Hepatocyte (in vitro differentiated cells): ENCODE data around the gene TRANK1.

Experiments used
- EZH2 ChIP-seq: fragments of 200-600 bp; sonication (generic); IDR thresholded peaks from 2 replicates; pipeline ENCODE4 v1.6.1; 2016; ENCODE audit warnings: antibody characterized with exemption, mild to moderate bottlenecking, borderline replicate concordance
- EZH2phosphoT487 ChIP-seq: fragments of 200-600 bp; sonication (generic); IDR thresholded peaks from one replicate; pipeline ENCODE4 v1.6.1; 2018; ENCODE audit warnings: antibody characterized with exemption, mild to moderate bottlenecking, low read depth, moderate library complexity; ENCODE audit not compliant: unreplicated experiment, severe bottlenecking
- TF ChIP-seq, protein P1 (sequence below): fragments of 200-600 bp; sonication (generic); IDR thresholded peaks from 2 replicates; pipeline ENCODE4 v1.5.1; 2016; ENCODE audit warnings: antibody characterized with exemption, mild to moderate bottlenecking; ENCODE audit not compliant: poor library complexity

DNA sequence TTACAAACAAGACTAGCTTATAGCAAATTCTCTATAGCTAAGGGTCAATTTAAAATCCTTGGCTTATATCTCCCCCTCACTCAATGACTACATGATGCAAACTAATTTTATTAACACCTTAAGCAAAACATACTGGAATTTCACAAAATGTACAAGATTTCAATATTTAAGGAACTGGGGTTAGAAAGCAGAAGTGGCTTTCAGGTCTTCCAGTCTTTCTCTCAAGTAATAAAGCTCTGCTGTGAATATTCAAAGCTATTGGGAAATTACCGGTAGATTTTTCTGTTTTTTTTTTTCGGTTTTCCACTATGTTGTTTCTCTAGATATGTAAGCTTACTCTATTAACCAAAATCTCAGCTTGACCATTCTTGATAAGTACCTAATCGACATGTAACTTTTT is 44.2 kb upstream of the TRANK1 start:
- TF ChIP-seq, protein P1, sequence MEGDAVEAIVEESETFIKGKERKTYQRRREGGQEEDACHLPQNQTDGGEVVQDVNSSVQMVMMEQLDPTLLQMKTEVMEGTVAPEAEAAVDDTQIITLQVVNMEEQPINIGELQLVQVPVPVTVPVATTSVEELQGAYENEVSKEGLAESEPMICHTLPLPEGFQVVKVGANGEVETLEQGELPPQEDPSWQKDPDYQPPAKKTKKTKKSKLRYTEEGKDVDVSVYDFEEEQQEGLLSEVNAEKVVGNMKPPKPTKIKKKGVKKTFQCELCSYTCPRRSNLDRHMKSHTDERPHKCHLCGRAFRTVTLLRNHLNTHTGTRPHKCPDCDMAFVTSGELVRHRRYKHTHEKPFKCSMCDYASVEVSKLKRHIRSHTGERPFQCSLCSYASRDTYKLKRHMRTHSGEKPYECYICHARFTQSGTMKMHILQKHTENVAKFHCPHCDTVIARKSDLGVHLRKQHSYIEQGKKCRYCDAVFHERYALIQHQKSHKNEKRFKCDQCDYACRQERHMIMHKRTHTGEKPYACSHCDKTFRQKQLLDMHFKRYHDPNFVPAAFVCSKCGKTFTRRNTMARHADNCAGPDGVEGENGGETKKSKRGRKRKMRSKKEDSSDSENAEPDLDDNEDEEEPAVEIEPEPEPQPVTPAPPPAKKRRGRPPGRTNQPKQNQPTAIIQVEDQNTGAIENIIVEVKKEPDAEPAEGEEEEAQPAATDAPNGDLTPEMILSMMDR, result no peak
- TF ChIP-seq EZH2, result no peak
- no peak for TF ChIP-seq EZH2phosphoT487
